Head of caudate nucleus (tissue), 42 donors: ENCODE measurements around the gene DCAF4.
"Not testable (repeated sequence)": the region's sequence is repeated elsewhere in the genome, so short reads cannot be mapped to it uniquely, and the experiment has no call there.

Experiments used
- DNase-seq, 42 donors: peaks; one replicate each; pipeline versions ENCODE4 v3.0.0 to v3.0.0-alpha.2; 2020 to 2021; ENCODE audit warnings: mixed read lengths in 7 of 42
- intact Hi-C: fragments of 100-400 bp; cut with DNase I; formaldehyde crosslinking; loops from one replicate; pipeline ENCODE4 v1.15.0; 2022

The DCAF4 gene

DNA sequence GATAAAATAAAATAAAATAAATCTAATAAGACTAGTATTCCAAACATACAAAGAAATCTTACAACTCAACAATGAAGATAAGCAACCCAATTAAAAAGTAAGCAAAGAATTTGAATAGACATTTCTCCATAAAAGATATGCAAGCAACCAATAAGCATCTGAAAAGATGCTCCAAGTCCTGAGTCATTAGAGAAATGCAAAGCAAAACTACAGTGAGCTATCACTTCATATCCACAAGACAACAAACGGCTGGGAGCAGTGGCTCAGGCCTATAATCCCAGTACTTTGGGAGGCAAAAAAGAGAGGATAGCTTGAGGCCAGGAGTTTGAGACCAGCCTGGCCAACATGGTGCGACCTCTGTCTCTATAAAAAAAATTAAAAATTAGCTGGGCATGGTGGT lies 73.8 kb downstream of the DCAF4 start:
- DNase-seq = no peak
- intact Hi-C loops = no loop called here

DNA sequence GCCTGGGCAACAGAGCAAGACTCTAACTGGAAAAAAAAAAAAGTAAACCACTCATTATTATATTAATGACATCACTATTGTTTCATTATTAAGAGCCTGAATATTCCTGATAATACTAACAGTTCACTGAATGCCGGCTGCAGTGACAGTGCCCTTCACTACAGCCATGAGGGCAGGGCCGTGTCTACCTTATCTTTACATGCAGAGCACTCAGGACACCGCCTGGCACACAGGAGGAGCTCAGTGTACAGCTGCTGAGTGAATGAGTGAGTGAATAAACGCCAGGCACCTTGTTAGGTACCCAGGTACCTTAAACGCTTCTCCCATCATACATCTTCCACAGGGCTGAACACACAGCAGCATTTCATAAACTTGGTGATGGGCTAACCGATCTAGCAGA lies 77.4 kb downstream of the DCAF4 start:
- intact Hi-C loops = no loop called here
- DNase-seq = no peak

DNA sequence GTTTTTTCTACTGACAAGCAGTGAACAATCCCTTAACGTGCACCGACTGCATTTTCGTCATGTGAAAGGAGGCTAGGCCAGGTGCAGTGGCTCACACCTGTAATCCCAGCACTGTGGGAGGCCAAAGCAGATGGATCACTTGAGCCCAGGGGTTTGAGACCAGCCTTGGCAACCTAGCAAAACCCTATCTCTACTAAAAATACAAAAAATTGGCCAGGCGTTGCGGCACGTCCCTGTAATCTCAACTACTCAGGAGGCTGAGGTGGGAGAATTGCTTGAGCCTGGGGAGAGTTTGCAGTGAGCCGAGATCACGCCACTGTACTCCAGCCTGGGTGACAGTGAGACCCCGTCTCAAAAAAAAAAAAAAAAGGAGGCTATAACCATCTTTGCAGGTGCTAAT lies 78.4 kb downstream of the DCAF4 start:
- DNase-seq, intact Hi-C loops: not testable (repeated sequence)

DNA sequence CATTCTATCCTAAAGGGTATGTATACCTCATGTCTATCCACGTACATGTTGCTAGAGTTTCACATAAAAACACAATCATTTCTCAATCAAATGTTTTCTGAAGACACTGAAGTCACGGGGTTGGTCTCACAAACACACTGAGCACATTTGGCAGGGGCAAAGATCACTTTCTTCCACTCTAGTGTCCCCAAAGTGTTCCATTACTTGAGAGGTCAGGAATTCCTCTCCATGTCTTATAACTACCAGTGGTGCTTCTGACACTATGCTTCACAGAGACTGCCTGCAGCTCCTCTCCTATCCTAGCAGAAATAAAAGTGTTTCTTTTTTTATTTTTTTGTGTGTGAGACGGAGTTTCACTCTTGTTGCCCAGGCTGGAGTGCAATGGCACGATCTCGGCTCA lies 81.6 kb downstream of the DCAF4 start:
- intact Hi-C loops = no loop called here
- DNase-seq = no peak

DNA sequence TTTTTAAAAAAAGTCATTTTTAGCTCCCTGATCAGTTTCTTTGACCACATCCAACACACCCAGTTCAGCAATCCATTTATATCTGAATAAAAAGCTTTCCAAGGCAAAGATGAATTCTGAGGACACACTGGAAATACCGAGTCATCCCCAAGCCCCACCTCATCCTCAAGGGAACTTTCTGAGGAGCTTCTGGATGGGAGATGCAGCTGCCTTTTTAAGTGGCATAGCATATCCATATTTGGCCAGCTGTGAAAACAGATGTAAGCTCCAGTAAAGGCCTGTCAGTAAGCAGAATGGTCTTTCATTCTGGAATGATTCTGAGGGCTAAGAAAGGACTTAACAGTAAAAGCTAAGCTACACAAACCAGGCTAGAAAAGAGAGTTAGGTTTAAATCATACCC lies 82.2 kb downstream of the DCAF4 start:
- DNase-seq = no peak
- intact Hi-C loops = no loop called here
